NK-92 treated with Interleukin-12 subunit alpha and Interleukin-12 subunit beta, amount 100 ng/mL, for 24 hours (cell line): ENCODE data around the gene TNFSF13.

Experiments
- DNase-seq: peaks from one replicate; lab custom pipeline; 2025; lab: John Stamatoyannopoulos, UW

The TNFSF13 gene

DNA sequence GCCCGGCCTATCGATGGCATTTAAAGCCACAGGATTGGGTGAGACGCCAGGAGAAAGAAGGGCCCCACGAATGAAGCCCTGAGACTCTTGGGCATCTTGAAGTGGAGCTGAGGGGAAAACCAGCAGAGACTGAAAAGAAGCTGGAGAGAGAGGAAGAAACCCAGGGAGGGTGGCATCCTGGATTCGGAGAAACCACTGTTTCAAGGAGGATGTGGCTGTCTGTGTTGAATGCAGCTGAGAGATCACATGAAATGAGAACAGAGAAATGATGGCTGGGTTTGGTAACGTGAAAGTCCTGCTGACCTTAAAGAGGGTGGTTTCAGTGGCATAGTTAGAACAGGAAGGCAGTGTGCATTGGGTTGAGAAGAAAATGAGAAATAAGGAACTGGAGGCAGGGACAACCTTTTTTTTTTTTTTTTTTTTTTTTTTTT is 5.9 kb upstream of the TNFSF13 start:
- no peak for DNase-seq

DNA sequence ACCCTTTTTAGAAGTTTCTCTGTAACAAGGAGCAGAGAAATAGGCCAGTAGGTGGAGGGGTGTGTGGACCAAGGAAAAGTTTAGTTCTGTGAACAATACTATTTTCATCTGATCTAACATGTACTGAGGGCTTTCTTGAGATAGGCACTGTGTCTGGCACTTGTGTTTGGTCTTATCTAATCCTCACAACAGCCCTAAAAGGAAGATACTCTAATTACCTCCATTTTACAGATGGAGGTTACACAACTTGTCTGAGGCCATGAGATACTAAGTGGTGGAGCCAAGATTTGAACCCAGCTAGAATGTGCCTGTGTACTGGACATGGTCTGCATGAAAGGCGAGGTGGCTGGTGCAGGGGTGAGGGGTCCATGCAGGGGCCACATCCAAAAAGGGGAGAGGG is 5.2 kb upstream of the TNFSF13 start:
- no peak for DNase-seq

GRCh38 chr17:7555320-7555948 is 3.1 kb upstream of the TNFSF13 start:
- no peak for DNase-seq

- no peak for DNase-seq
These were observed 1.9 kb upstream of the TNFSF13 start for GRCh38 chr17:7556627-7557026.

DNA sequence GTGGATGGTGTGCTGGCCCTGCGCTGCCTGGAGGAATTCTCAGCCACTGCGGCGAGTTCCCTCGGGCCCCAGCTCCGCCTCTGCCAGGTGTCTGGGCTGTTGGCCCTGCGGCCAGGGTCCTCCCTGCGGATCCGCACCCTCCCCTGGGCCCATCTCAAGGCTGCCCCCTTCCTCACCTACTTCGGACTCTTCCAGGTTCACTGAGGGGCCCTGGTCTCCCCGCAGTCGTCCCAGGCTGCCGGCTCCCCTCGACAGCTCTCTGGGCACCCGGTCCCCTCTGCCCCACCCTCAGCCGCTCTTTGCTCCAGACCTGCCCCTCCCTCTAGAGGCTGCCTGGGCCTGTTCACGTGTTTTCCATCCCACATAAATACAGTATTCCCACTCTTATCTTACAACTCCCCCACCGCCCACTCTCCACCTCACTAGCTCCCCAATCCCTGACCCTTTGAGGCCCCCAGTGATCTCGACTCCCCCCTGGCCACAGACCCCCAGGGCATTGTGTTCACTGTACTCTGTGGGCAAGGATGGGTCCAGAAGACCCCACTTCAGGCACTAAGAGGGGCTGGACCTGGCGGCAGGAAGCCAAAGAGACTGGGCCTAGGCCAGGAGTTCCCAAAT is 1.3 kb upstream of the TNFSF13 start:
- DNase-seq, result no peak

- no peak for DNase-seq
These were observed 591 bp upstream of the TNFSF13 start for GRCh38 chr17:7557775-7558543.

GRCh38 chr17:7559320-7560171 is 996 bp downstream of the TNFSF13 start:
- DNase-seq, result no peak

DNA sequence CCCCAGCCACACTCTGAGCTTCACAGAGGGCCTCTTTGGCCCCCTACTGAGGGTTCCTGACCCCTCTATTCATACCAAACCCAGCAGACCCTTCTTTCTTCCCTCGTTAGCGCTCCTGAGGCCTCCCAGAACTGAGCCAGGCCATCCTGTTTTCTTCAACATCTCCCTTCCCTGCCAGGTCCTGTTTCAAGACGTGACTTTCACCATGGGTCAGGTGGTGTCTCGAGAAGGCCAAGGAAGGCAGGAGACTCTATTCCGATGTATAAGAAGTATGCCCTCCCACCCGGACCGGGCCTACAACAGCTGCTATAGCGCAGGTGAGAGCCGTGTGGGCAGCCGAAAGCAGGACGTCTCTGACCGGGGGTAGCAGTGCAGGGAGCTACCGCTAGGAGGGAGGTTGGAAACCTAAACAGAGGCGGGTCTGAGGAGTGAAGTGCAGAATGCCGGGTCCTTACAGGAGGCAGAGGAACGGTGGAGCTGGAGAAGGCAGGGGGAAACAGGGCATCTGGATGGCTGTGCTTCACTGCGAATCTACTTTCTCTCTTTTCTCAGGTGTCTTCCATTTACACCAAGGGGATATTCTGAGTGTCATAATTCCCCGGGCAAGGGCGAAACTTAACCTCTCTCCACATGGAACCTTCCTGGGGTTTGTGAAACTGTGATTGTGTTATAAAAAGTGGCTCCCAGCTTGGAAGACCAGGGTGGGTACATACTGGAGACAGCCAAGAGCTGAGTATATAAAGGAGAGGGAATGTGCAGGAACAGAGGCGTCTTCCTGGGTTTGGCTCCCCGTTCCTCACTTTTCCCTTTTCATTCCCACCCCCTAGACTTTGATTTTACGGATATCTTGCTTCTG is 1.9 kb downstream of the TNFSF13 start:
- DNase-seq, result no peak

GRCh38 chr17:7561028-7561575 is 2.6 kb downstream of the TNFSF13 start:
- peak; percentile 69 for DNase-seq

- peak; percentile 66 for DNase-seq
These were observed 3.1 kb downstream of the TNFSF13 start, which contains the start of gene SENP3 for GRCh38 chr17:7561589-7562207. TSS of gene SENP3 (plus strand) at chr17:7561919. CDS start at chr17:7563077, 1,158 bp downstream.

DNA sequence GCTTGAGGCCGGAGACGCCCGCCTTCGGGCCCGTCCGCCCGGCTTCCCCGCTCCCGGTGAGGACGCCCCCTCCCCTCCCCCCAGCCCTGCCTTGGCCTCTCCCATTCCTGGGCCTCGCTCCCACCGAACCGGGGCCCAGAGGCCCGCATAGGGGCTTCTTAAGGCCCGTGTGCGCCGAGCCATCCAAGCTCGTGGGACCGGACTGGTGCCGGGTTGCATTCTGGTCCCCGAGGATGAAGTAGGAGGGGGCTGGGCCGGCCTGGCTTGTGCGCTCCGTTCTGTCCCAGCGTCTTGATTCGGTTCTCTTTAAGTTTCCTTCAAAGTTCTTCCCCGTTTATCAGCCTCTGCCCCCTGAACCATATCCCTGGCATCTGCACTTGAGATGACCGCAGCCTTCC is 3.7 kb downstream of the TNFSF13 start:
- DNase-seq, result no peak

DNA sequence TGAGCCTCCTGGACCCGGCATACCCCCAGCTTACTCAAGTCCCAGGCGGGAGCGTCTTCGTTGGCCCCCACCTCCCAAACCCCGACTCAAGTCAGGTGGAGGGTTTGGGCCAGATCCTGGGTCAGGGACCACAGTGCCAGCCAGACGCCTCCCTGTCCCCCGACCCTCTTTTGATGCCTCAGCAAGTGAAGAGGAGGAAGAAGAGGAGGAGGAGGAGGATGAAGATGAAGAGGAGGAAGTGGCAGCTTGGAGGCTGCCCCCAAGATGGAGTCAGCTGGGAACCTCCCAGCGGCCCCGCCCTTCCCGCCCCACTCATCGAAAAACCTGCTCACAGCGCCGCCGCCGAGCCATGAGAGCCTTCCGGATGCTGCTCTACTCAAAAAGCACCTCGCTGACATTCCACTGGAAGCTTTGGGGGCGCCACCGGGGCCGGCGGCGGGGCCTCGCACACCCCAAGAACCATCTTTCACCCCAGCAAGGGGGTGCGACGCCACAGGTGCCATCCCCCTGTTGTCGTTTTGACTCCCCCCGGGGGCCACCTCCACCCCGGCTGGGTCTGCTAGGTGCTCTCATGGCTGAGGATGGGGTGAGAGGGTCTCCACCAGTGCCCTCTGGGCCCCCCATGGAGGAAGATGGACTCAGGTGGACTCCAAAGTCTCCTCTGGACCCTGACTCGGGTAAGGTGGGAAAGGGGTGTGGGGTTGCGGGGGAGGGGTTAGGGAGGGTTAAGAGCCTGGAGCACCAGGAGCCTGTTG is 4.7 kb downstream of the TNFSF13 start:
- no peak for DNase-seq

DNA sequence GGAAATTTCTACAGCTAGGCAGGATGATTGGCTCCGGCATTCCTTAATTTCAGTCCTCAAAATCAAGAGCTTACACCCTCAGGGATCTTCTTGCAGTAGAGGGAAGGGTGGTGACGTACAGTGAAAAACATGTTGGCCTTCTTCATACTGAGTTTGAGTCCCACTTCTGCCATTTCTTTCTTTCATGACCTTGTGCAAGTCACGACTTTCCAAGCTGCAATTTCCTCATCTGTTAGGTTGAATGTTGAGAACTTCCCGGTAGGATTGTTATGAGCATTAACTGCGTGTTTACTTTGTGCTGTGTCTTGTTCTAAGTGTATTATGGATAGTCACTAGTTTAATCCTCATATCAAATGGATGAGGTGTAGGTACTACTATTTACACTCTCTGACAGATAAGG is 11.0 kb downstream of the TNFSF13 start:
- no peak for DNase-seq

DNA sequence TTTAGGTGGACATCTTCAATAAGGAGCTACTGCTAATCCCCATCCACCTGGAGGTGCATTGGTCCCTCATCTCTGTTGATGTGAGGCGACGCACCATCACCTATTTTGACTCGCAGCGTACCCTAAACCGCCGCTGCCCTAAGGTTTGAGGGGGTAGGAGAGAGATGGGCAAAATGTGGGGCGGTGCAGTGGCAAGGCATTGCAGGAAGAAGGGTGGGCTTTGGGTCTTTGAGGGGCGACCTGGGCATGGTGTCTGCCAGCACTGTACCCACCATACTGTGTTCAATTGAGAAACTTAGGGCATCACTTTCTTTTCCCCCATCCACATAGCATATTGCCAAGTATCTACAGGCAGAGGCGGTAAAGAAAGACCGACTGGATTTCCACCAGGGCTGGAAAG is 11.8 kb downstream of the TNFSF13 start:
- DNase-seq, result no peak

- DNase-seq, result no peak
These were observed 13.7 kb downstream of the TNFSF13 start for GRCh38 chr17:7572338-7572587.

GRCh38 chr17:7572588-7573323 is 14.2 kb downstream of the TNFSF13 start:
- peak; percentile 91 for DNase-seq

GRCh38 chr17:7573324-7574080 is 15.0 kb downstream of the TNFSF13 start:
- DNase-seq, result peak; percentile 89

DNA sequence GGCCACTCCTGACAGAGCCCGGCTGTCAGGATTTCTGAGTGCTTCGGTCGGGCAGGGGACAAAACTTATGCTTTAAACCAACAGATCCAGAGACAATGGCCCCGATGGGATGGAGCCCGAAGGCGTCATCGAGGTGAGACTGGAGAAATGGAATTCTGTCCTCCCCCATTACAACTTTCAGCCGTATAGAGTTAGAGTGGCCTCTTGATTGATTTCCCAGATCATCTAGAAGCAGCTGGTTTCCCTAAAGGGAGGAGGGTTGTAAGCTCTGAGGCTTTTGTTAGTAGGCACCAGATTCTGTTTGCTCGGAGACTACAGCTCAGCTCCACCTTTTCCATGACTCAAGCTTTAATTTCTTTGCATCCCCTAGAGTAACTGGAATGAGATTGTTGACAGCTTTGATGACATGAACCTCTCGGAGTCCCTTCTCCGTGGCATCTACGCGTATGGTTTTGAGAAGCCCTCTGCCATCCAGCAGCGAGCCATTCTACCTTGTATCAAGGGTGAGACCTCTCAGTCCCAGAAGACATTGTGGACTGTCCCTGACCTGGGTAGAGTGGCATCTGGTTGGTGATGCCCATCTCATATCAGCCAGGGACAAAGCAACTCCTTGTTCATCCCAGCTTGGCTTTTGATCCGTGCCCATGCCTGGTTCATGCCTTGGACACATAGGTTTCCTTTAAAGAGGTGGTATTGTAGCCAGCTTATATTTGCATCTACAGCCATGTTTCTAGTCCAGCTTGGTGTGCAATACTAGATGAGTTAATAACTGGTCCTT is 15.8 kb downstream of the TNFSF13 start:
- DNase-seq, result no peak
